ENCODE results near the gene KRTAP19-1.
"Not testable (repeated sequence)": the region's sequence is repeated elsewhere in the genome, so short reads cannot be mapped to it uniquely, and the experiment has no call there.

Gene KRTAP19-1
- total RNA-seq: 0 reads per million in 2 donors

- DNase-seq: no peak
These were observed at the start of gene KRTAP19-1 for GRCh38 chr21:30480145-30480544. Gene KRTAP19-1, minus strand, starts transcription at chr21:30480367. Its CDS starts 50 bp downstream, at chr21:30480317.

GRCh38 chr21:30518876-30519275, 38.7 kb upstream of the KRTAP19-1 start:
- no peak for DNase-seq

GRCh38 chr21:30515681-30516080, 35.5 kb upstream of the KRTAP19-1 start:
- DNase-seq: no peak

GRCh38 chr21:30505621-30506205, 25.5 kb upstream of the KRTAP19-1 start:
- DNase-seq: not testable (repeated sequence)

DNA sequence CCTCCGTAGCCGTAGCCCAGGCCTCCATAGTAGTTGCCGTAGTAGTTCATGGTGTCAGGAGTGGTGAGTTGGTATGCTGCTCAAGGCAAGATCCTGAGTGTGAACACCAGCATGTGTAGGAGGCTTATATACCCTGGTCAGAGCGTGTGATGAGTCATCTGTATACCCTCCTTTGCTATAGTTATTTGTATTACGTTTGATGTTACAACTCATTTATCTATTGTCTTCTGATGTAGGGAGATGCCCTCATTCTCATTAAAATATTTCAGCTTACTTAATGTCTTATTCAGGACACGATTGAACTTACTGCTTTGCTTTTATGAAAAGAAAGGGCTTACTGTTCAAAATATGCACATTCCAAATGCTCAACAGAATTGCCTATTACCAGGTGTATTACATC, 21.9 kb upstream of the KRTAP19-1 start, which contains the start of gene KRTAP19-5:
TSS of gene KRTAP19-5 (minus strand) at position 101 of the 400 bp plus-strand sequence. CDS start at position 50, 51 bp downstream.
- DNase-seq: no peak

- no peak for DNase-seq
These were observed 16.9 kb upstream of the KRTAP19-1 start, which contains the start of gene KRTAP19-4 for GRCh38 chr21:30497065-30497464. Gene KRTAP19-4, minus strand, starts transcription at chr21:30497165. Its CDS starts 55 bp downstream, at chr21:30497110.

DNA sequence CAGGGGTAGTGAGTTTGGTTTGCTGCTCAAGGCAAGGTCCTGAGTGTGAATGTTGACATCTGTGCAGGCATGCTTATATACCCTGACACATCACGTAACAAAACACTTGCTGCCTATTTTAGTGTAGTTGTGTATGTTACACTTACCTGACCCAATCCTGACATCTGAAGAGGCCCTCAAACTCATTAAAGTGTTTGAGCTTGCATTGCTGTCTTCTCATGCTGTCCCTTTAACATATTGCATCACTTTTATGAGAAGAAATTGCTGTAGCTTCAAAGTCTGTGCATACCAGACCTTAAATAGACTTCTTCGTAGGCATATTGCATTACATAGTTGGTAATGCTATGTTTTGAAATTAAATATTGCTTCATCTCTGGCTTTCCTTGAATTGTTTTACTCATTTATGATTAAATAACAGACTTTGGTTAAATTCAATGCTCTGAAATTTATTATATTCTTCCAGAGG, 11.8 kb upstream of the KRTAP19-1 start, which contains the start of gene KRTAP19-3:
TSS of gene KRTAP19-3 (minus strand) at position 51 of the 466 bp plus-strand sequence. CDS start 56 bp downstream, outside the sequence.
- no peak for DNase-seq

GRCh38 chr21:30487336-30487735, 7.2 kb upstream of the KRTAP19-1 start, which contains the start of gene KRTAP19-2:
Gene KRTAP19-2, minus strand, starts transcription at chr21:30487436. Its CDS starts 88 bp downstream, at chr21:30487348.
- DNase-seq: no peak

GRCh38 chr21:30486180-30486579, 6.0 kb upstream of the KRTAP19-1 start:
- no peak for DNase-seq

- DNase-seq: no peak
These were observed 2.0 kb upstream of the KRTAP19-1 start for GRCh38 chr21:30482130-30482529.

GRCh38 chr21:30479259-30479658, 908 bp downstream of the KRTAP19-1 start:
- DNase-seq: no peak

- DNase-seq: no peak
These were observed 2.2 kb downstream of the KRTAP19-1 start for GRCh38 chr21:30478004-30478403.

GRCh38 chr21:30468900-30469714, 11.1 kb downstream of the KRTAP19-1 start:
- no peak for DNase-seq

DNA sequence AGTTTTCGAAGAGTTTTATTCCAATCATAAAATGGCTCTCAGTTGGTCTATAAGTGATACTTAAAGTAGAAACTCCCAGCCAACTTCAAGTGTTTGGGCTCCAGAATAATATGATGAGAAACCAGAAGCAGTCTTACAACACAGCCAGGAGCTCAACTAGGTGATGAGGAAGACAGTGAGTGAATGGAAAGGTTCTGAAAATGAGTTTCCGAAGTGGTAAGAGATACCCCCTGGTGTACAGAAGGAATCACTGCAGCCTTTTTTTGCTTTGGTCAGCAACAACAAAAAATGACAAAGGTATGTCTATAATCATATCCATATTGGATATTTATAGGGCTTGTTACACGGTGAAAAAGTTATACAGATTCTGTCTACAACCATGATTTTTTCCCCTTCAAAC, 16.5 kb downstream of the KRTAP19-1 start:
- no peak for DNase-seq

GRCh38 chr21:30448514-30448913, 31.7 kb downstream of the KRTAP19-1 start:
- DNase-seq: no peak

GRCh38 chr21:30447056-30447455, 33.1 kb downstream of the KRTAP19-1 start:
- DNase-seq: no peak

DNA sequence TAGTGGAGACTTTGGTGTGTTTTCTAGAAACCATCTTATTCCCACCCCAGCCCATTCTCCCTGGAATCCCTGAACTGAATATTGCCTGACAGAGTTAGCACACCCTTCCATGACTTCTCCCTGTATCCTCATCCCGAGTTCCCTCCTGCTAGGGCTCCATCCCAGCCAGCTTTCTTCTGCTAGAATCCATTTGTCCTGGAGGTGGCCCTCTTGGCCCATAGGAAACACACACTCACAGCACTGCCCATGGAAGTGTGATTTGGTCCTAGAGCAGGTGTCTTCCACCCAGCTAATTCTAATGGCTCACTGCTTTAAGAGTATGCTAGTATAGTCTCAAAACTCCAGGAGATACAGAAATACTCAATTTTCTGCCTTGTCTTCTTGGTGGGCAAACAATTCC, 36.0 kb downstream of the KRTAP19-1 start:
- no peak for DNase-seq

- DNase-seq: no peak
These were observed 36.9 kb downstream of the KRTAP19-1 start for GRCh38 chr21:30443226-30443625.

GRCh38 chr21:30439975-30440374, 40.2 kb downstream of the KRTAP19-1 start, which contains the start of gene KRTAP15-1:
Gene KRTAP15-1, plus strand, starts transcription at chr21:30440275. Its CDS starts 53 bp downstream, at chr21:30440328.
- DNase-seq: no peak

DNA sequence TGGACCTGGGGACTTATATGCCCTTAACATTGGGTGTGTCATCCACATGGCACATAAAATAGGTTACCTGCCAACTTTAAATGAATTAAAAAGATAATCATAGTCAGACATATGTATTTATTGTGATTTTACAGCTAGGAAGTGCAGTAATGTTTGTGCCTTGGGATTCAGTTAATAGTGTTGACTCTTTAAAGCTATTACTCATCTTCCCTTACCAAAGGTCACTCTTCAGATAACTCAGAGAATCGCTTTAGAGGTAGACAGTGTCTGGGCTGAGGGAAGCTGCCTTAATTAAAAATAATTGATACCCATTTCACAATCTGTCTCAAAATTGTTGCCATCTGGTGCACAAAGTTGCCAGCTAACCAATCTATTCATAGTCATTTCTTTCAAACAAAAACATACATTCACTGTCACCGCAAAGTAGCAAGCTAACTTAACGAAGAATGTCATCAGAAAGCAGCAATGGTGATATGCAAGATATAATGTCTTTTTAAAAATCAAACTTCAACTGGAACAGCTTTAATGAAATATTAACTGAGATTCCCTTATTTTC, 43.1 kb downstream of the KRTAP19-1 start:
- no peak for DNase-seq

DNA sequence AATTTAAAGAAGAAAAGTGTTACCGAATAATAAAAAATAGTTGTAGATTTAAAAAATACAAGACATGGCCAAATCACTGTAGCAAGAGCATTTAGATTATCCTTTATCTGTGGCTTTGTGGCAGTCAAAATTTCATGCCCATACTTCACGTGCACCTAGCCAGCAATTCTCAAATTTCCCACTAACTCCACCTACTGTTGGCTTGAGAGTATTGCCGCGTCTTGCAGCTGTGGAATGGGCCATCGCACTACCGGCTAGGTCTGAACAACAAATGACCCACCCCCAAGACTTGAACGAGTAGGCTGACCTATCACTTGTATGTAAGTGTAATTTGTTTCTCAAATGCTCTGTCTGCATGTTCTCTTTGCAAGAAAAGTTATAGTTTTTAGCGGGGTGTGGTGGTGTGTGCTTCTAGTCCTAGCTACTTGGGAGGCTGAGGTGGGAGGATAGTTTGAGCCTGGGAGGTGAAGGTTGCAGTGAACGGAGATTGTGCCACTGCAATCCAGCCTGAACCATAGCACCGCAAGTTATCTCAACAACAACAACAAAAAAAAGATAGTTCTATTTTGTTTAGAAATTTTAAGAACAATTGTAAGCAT, 46.0 kb downstream of the KRTAP19-1 start:
- DNase-seq: no peak

DNA sequence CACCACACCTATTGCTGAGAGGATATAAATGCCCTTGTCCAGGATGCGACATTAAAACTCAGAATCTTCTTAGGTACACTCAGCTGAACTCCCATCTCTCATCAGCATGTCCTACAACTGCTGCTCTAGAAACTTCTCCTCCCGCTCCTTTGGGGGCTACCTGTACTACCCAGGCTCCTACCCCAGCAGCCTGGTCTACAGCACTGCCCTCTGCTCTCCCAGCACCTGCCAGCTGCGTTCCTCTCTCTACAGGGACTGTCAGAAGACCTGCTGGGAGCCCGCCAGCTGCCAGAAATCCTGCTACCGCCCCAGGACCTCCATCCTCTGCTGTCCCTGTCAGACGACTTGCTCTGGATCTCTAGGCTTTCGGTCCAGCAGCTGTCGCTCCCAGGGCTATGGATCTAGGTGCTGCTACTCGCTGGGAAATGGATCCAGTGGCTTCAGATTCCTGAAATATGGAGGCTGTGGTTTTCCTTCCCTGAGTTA, 50.0 kb downstream of the KRTAP19-1 start, which contains the start of gene KRTAP13-4:
TSS of gene KRTAP13-4 (plus strand) at position 51 of the 486 bp plus-strand sequence. CDS start at position 107, 56 bp downstream.
- DNase-seq: no peak

All from activated gamma-delta T cell (primary cell).